Neural progenitor cell (in vitro differentiated cells): ENCODE measurements around the gene NKG7.

Experiments
- CTCF ChIP-seq: fragments of 200-600 bp; sonication (generic); IDR thresholded peaks from 2 replicates; pipeline ENCODE4 v1.5.1; 2017; ENCODE audit warnings: antibody characterized with exemption, mild to moderate bottlenecking
- EZH2 ChIP-seq: fragments of 200-600 bp; sonication (generic); IDR thresholded peaks from 2 replicates; pipeline ENCODE4 v1.6.1; 2017; ENCODE audit warnings: antibody characterized with exemption, mild to moderate bottlenecking, moderate library complexity
- EZH2phosphoT487 ChIP-seq: fragments of 200-600 bp; sonication (generic); IDR thresholded peaks from 2 replicates; pipeline ENCODE4 v1.6.1; 2017; ENCODE audit warnings: antibody characterized with exemption

- TF ChIP-seq CTCF (no peak), EZH2 (no peak), EZH2phosphoT487 (no peak)
Measured at GRCh38 chr19:51354742-51355148, 17.7 kb downstream of the NKG7 start.
